Mucosa of descending colon (tissue), 3 donors: ENCODE data around the gene SREBF2. TPM values are rescaled to one million over a fixed set of nuclear protein-coding genes. Genes with fewer than 3 reads are reported as not detected.

ENCODE experiments used
- ATAC-seq: fragments of 200-7000 bp; cut with Tn5 transposase; one replicate; pipeline ENCODE4 v1.9.1; 2020; ENCODE audit warnings: mild to moderate bottlenecking, moderate library complexity
- DNase-seq, 3 donors: peaks; one replicate each; pipeline ENCODE4 v3.0.0-alpha.2; 2020
- H3K36me3 ChIP-seq: fragments of 200-600 bp; one replicate; pipeline ENCODE4 v1.8.0; 2021; ENCODE audit warnings: low read depth, mild to moderate bottlenecking
- H3K4me1 ChIP-seq: fragments of 200-600 bp; one replicate; pipeline ENCODE4 v1.8.0; 2021; ENCODE audit warnings: low read depth, mild to moderate bottlenecking
- H3K4me3 ChIP-seq: fragments of 200-600 bp; one replicate; pipeline ENCODE4 v1.8.0; 2021; ENCODE audit warnings: mild to moderate bottlenecking
- H3K9me3 ChIP-seq: fragments of 200-600 bp; one replicate; pipeline ENCODE4 v1.8.0; 2021; ENCODE audit warnings: mild to moderate bottlenecking
- intact Hi-C, 2 donors: fragments of 100-400 bp; cut with DNase I in 1 of 2; cut with micrococcal nuclease in 1 of 2; formaldehyde crosslinking; loops; one replicate each; pipeline versions ENCODE4 v1.11.0 to v1.11.1; 2022; cut with DNase I, micrococcal nuclease
- total RNA-seq, 3 donors: library from RNA; stranded (reverse); fragmentation: NEBNext Ultra II Directional in 2 of 3; extraction: Animal tissue kit (Norgen Biotek cat#: 25700) in 2 of 3; gene quantifications; one replicate each; pipeline versions ENCODE4 v1.2.1 to v1.2.4, GENCODE V29; 2021 to 2023
- TF ChIP-seq, protein P1 (sequence below): fragments of 200-600 bp; IDR thresholded peaks from one replicate; pipeline ENCODE4 v1.8.0; 2022; ENCODE audit warnings: antibody characterized with exemption, mild to moderate bottlenecking
- donor health status: DM: no; HTN: no; CAD: no; lungs with moderate emphysema.
- donor health status: DM: no; HTN: no; CAD: no.
- donor health status: DM: no; HTN: yes; CAD: no.

The SREBF2 gene
- total RNA-seq, 3 donors from 2014 or later: 139 to 254 (median 169) TPM

DNA sequence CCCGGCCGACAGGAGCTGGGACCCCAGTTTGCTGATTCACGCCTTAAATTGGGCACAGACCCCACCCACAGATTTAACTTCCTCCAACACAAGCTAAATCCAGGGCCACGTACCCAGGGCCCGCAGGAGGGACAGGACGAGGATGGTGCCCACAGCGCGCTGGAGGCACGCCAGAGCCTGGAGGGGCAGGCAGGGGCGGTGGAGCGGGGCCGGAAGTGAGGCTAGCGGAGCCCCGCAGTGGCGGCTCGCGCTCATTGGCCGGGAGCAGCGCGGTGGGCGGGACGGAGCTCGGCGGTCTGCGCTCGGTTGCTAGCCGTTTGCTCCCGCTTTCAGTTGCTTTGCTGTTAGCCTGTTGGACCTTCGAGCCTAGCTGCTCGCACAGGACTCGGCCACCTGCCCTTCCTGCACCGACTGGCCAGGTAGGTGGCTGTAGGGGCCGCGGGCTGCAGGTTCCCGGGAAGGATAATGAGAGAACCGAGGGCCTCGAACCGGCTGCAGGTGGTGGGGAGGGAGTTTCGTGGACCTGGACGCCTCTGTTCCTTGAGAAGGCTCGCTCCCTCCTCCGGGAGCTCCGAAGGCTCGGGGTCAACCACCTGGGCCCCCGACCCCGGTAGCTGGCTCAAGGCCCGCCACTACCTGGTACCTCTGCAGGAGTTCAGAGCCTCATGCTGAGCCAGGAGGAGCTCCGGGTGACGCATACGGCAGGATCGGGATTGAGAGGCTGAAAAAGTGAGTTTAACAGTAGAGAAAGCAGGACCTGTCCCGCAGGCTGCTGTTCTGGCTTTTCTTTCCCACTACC lies 32.4 kb upstream of the SREBF2 start, which contains the start of gene CCDC134:
CCDC134 (plus strand) TSS at position 332 of the 799 bp plus-strand sequence. CDS start 8,212 bp downstream, outside the sequence.
- ATAC-seq: peak; percentile 98
- Histone ChIP-seq H3K4me1 (peaks cover 15% of the 10 kb centered on the region), H3K4me3 (peak within 1 kb of the TSS; percentile 42), H3K9me3 (no peaks in the 10 kb centered on the region), H3K36me3 (no peaks in the 10 kb centered on the region)
- intact Hi-C loops: loop anchor here in 1 of 2 donors (10.0 kb wide), 1 partner anchor 106 kb away; the partner anchor contains the start of gene MEI1
- TF ChIP-seq, protein P1, sequence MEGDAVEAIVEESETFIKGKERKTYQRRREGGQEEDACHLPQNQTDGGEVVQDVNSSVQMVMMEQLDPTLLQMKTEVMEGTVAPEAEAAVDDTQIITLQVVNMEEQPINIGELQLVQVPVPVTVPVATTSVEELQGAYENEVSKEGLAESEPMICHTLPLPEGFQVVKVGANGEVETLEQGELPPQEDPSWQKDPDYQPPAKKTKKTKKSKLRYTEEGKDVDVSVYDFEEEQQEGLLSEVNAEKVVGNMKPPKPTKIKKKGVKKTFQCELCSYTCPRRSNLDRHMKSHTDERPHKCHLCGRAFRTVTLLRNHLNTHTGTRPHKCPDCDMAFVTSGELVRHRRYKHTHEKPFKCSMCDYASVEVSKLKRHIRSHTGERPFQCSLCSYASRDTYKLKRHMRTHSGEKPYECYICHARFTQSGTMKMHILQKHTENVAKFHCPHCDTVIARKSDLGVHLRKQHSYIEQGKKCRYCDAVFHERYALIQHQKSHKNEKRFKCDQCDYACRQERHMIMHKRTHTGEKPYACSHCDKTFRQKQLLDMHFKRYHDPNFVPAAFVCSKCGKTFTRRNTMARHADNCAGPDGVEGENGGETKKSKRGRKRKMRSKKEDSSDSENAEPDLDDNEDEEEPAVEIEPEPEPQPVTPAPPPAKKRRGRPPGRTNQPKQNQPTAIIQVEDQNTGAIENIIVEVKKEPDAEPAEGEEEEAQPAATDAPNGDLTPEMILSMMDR: no peak
- DNase-seq: peak; percentile 91 to 96 (median 96)

GRCh38 chr22:41801147-41801819 lies 31.6 kb upstream of the SREBF2 start:
- Histone ChIP-seq H3K4me1 (peaks cover 15% of the 10 kb centered on the region), H3K36me3 (no peaks in the 10 kb centered on the region), H3K4me3 (peak overlapping the region; percentile 42), H3K9me3 (no peaks in the 10 kb centered on the region)
- TF ChIP-seq, protein P1: no peak
- ATAC-seq (peak; percentile 18), DNase-seq (no peak)
- intact Hi-C loops: loop anchor here in 1 of 2 donors (10.0 kb wide), 1 partner anchor 106 kb away; the partner anchor contains the start of gene MEI1

DNA sequence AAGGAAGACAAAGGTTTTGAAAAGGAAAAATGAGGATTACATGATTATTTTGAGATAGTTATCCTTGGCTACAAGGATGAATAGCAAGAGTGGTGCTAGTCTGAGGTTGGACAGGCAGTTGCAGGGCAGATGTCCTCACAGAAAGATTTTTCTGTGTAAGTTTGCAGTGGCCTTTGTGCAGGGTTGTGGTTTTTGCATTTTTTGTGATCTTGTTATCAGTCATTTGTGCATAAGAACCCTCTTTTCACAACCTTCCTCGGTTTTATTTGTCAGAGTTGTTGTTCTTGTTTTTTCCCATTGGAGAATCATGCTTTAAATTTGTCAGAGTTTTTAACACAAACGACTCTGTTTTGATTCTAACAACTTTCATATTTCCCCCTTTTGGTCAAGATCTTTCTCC lies 31.0 kb upstream of the SREBF2 start:
- H3K4me1 ChIP-seq: peaks cover 15% of the 10 kb centered on the region

GRCh38 chr22:41805639-41806038 lies 27.3 kb upstream of the SREBF2 start:
- H3K4me3 ChIP-seq: no peak overlapping the region
- ATAC-seq (no peak), DNase-seq (no peak)
- no peaks in the 10 kb centered on the region for H3K36me3 ChIP-seq
- intact Hi-C loops: loop anchor here in 1 of 2 donors (10.0 kb wide), 1 partner anchor 111 kb away; the partner anchor contains the start of gene MEI1
- peaks cover 11% of the 10 kb centered on the region for H3K4me1 ChIP-seq
- H3K9me3 ChIP-seq: no peaks in the 10 kb centered on the region
- TF ChIP-seq, protein P1: no peak

More for the DNA sequence above, 31.0 kb upstream of the SREBF2 start:
- no peaks in the 10 kb centered on the region for H3K36me3 ChIP-seq
- H3K4me3 ChIP-seq: no peak overlapping the region
- ATAC-seq (no peak), DNase-seq (no peak)
- no peaks in the 10 kb centered on the region for H3K9me3 ChIP-seq
- TF ChIP-seq, protein P1: no peak
- intact Hi-C loops: loop anchor here in 1 of 2 donors (10.0 kb wide), 1 partner anchor 107 kb away; the partner anchor contains the start of gene MEI1

DNA sequence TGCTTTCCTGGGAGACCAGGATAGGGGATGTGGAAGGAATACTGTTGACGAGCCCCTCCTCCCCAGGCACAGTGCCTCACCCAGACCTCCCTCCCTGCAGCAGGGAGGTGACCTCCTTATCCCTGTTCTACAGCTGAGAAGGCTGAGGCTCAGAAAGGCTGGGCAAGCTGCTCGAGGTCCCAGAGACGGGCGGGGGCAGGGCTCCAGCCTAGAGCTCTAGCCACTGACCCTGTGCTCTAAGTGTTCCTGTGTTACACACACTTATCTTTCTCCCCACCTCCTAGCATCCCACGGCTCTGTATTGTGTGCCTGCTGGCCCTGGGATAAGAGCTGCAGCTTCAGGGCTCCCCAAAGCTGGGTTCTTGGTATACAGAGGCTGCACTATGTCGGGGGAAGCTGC lies 24.5 kb upstream of the SREBF2 start:
- ATAC-seq (no peak), DNase-seq (no peak)
- TF ChIP-seq, protein P1: no peak
- no peak overlapping the region for H3K4me3 ChIP-seq
- H3K9me3 ChIP-seq: no peaks in the 10 kb centered on the region
- no peaks in the 10 kb centered on the region for H3K4me1 ChIP-seq
- intact Hi-C loops: loop anchor here in 1 of 2 donors (10.0 kb wide), 1 partner anchor 114 kb away; the partner anchor contains the start of gene MEI1
- H3K36me3 ChIP-seq: no peaks in the 10 kb centered on the region
